Measurements from ENCODE around the gene KCNK5. TPM values are rescaled to one million over a fixed set of nuclear protein-coding genes. Genes with fewer than 3 reads are reported as not detected.

KCNK5 gene
- total RNA-seq (1 to 10 TPM; 7.4 to 7.5 TPM), polyA plus RNA-seq (ENCODE audit: insufficient read length in 2 of 2) (1 to 10 TPM in 1 of 2 donors, under 1 TPM in 1; 0.73 to 4.8 TPM)
- long read RNA-seq, donor 1, partial matches to known transcripts = 0 of 1 reads
- long read RNA-seq, donor 1, other reads (novel, unspliced or antisense) = 0 of 1 reads
- long read RNA-seq, donor 2 = 0 reads
- long read RNA-seq, donor 3 = 0 reads
- long read RNA-seq, donor 4, partial matches to known transcripts = 0 of 4 reads
- long read RNA-seq, donor 4, other reads (novel, unspliced or antisense) = 0 of 4 reads

- peak within 1 kb of the TSS; percentile 73 for H3K4me3 ChIP-seq (ENCODE audit: low read depth, low read length)
- peak in 5 of 6 donors; percentile 17 to 81 (median 31) for DNase-seq (ENCODE audit: low read depth in 4 of 6, low spot score in 6 of 6)
- no peaks in the 10 kb centered on the region for H3K36me3 ChIP-seq (ENCODE audit: control insufficient read depth, insufficient read depth, low read length)
- no peaks in the 10 kb centered on the region for H3K9me3 ChIP-seq (ENCODE audit: control insufficient read depth, insufficient read depth, low read length)
- peaks cover 22% of the 10 kb centered on the region for H3K27me3 ChIP-seq (ENCODE audit: control insufficient read depth, insufficient read depth, low read length)
- under 1% methylated on average over 67 of the region's 73 CpGs for WGBS (ENCODE audit: insufficient coverage)
- peak within 1 kb of the TSS; percentile 67 for H3K27ac ChIP-seq (ENCODE audit: low read depth, low read length)
- H3K4me1 ChIP-seq (ENCODE audit: control insufficient read depth, insufficient read depth, low read length) = peaks cover 29% of the 10 kb centered on the region
Measured at GRCh38 chr6:39228992-39229767, at the start of gene KCNK5. TSS of gene KCNK5 (minus strand) at chr6:39229475. CDS start at chr6:39229111, 364 bp downstream.

DNA sequence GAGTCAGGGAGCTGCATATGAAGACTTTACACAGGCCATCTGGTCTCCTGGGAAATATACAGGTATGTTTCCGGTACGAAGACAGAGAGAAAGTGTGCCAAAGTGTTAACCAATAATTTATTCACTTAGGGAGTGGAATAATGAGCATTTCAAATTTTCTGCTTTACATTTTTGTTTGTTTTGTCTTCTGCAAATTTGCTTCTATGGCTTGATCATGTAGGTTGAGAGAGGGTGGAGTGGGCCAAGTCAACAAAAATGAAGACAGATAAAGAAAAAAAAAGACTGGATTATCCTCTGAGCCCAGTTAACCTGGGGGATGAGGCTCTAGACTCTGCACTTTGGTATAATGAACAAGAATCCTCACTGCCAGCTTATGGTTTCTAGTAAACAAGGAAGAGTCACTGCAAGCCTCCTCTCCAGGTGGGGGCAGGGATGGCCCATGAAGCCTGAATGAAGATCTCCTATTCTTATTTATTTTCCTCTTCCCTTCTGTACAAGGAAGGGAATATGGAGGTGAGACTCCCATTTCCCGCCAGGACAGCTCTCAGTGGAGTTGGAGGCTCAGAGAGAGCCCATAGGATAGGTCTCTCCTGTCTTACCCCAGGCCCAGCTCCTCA is 47.2 kb upstream of the KCNK5 start:
- no CpG with 5 or more reads among the region's 3 CpGs for WGBS (ENCODE audit: insufficient coverage)
- Histone ChIP-seq H3K4me1 (ENCODE audit: control insufficient read depth, insufficient read depth, low read length) (peaks cover 8% of the 10 kb centered on the region), H3K27me3 (ENCODE audit: control insufficient read depth, insufficient read depth, low read length) (no peaks in the 10 kb centered on the region), H3K27ac (ENCODE audit: low read depth, low read length) (no peak overlapping the region), H3K9me3 (ENCODE audit: control insufficient read depth, insufficient read depth, low read length) (no peaks in the 10 kb centered on the region), H3K36me3 (ENCODE audit: control insufficient read depth, insufficient read depth, low read length) (no peaks in the 10 kb centered on the region), H3K4me3 (ENCODE audit: low read depth, low read length) (no peak overlapping the region)
- DNase-seq (ENCODE audit: low read depth in 4 of 6, low spot score in 6 of 6) = no peak

GRCh38 chr6:39274903-39275302 is 45.6 kb upstream of the KCNK5 start:
- H3K36me3 ChIP-seq (ENCODE audit: control insufficient read depth, insufficient read depth, low read length) = no peaks in the 10 kb centered on the region
- DNase-seq (ENCODE audit: low read depth in 4 of 6, low spot score in 6 of 6) = no peak
- no peaks in the 10 kb centered on the region for H3K9me3 ChIP-seq (ENCODE audit: control insufficient read depth, insufficient read depth, low read length)
- WGBS (ENCODE audit: insufficient coverage) = 77% methylated on average over 1 of the region's 3 CpGs
- H3K27ac ChIP-seq (ENCODE audit: low read depth, low read length) = no peak overlapping the region
- H3K27me3 ChIP-seq (ENCODE audit: control insufficient read depth, insufficient read depth, low read length) = no peaks in the 10 kb centered on the region
- no peak overlapping the region for H3K4me3 ChIP-seq (ENCODE audit: low read depth, low read length)
- peaks cover 8% of the 10 kb centered on the region for H3K4me1 ChIP-seq (ENCODE audit: control insufficient read depth, insufficient read depth, low read length)

DNA sequence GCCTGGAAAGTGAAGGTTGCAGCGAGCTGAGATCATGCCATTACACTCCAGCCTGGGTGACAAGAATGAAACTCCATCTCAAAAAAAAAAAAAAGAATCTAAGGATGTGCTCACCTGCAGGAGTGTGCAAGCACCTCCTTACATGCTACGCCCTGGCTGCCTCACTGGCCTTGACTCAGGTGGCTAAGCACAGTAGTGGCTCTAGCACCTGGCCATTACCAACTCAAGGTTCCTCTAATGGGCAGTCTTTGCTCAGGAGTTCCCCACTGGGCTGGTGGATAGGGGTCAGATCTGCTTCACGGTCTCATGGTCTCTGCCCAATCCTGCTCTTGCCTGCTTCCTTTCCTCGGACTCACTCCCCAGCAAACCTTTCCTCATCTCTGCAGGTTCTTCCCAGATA is 45.2 kb upstream of the KCNK5 start:
- Histone ChIP-seq H3K27ac (ENCODE audit: low read depth, low read length) (no peak overlapping the region), H3K9me3 (ENCODE audit: control insufficient read depth, insufficient read depth, low read length) (no peaks in the 10 kb centered on the region), H3K27me3 (ENCODE audit: control insufficient read depth, insufficient read depth, low read length) (no peaks in the 10 kb centered on the region), H3K4me3 (ENCODE audit: low read depth, low read length) (no peak overlapping the region), H3K4me1 (ENCODE audit: control insufficient read depth, insufficient read depth, low read length) (peaks cover 8% of the 10 kb centered on the region), H3K36me3 (ENCODE audit: control insufficient read depth, insufficient read depth, low read length) (no peaks in the 10 kb centered on the region)
- DNase-seq (ENCODE audit: low read depth in 4 of 6, low spot score in 6 of 6) = no peak
- 67% methylated on average over 3 of the region's 4 CpGs for WGBS (ENCODE audit: insufficient coverage)

DNA sequence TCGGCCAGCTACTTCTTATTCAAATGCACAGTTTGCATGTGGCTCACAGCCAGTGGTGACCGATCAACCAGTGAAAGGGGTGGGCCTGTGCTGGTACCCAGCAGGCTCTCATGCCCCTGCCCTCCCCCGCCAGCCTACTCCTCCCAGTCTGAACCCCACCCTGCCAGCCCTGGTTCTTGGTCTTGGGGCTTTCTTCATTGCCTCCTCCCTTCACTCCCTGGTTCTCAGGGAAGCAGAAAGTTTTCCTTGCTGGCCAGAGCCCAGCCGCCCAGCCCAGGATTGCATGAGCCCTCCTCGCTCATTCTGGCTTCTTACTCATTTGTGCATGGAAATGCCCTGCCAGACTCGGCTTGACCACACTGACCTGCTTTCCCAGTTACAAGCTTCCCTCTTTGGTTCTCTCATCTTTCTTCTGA is 44.1 kb upstream of the KCNK5 start:
- no peak overlapping the region for H3K4me3 ChIP-seq (ENCODE audit: low read depth, low read length)
- no peaks in the 10 kb centered on the region for H3K27me3 ChIP-seq (ENCODE audit: control insufficient read depth, insufficient read depth, low read length)
- peaks cover 8% of the 10 kb centered on the region for H3K4me1 ChIP-seq (ENCODE audit: control insufficient read depth, insufficient read depth, low read length)
- WGBS (ENCODE audit: insufficient coverage) = 47% methylated on average over 6 of the region's 6 CpGs
- H3K27ac ChIP-seq (ENCODE audit: low read depth, low read length) = no peak overlapping the region
- peak in 1 of 6 donors; percentile 13 for DNase-seq (ENCODE audit: low read depth in 4 of 6, low spot score in 6 of 6)
- H3K36me3 ChIP-seq (ENCODE audit: control insufficient read depth, insufficient read depth, low read length) = no peaks in the 10 kb centered on the region
- no peaks in the 10 kb centered on the region for H3K9me3 ChIP-seq (ENCODE audit: control insufficient read depth, insufficient read depth, low read length)

GRCh38 chr6:39269961-39270360 is 40.7 kb upstream of the KCNK5 start:
- no peak overlapping the region for H3K27ac ChIP-seq (ENCODE audit: low read depth, low read length)
- DNase-seq (ENCODE audit: low read depth in 4 of 6, low spot score in 6 of 6) = no peak
- peaks cover 8% of the 10 kb centered on the region for H3K4me1 ChIP-seq (ENCODE audit: control insufficient read depth, insufficient read depth, low read length)
- WGBS (ENCODE audit: insufficient coverage) = no CpG with 5 or more reads among the region's 1 CpG
- H3K9me3 ChIP-seq (ENCODE audit: control insufficient read depth, insufficient read depth, low read length) = no peaks in the 10 kb centered on the region
- no peak overlapping the region for H3K4me3 ChIP-seq (ENCODE audit: low read depth, low read length)
- no peaks in the 10 kb centered on the region for H3K36me3 ChIP-seq (ENCODE audit: control insufficient read depth, insufficient read depth, low read length)
- H3K27me3 ChIP-seq (ENCODE audit: control insufficient read depth, insufficient read depth, low read length) = no peaks in the 10 kb centered on the region

GRCh38 chr6:39268721-39269120 is 39.4 kb upstream of the KCNK5 start:
- WGBS (ENCODE audit: insufficient coverage) = no CpG with 5 or more reads among the region's 3 CpGs
- Histone ChIP-seq H3K27me3 (ENCODE audit: control insufficient read depth, insufficient read depth, low read length) (no peaks in the 10 kb centered on the region), H3K36me3 (ENCODE audit: control insufficient read depth, insufficient read depth, low read length) (no peaks in the 10 kb centered on the region), H3K9me3 (ENCODE audit: control insufficient read depth, insufficient read depth, low read length) (no peaks in the 10 kb centered on the region), H3K4me3 (ENCODE audit: low read depth, low read length) (no peak overlapping the region), H3K4me1 (ENCODE audit: control insufficient read depth, insufficient read depth, low read length) (peaks cover 7% of the 10 kb centered on the region), H3K27ac (ENCODE audit: low read depth, low read length) (no peak overlapping the region)
- no peak for DNase-seq (ENCODE audit: low read depth in 4 of 6, low spot score in 6 of 6)

DNA sequence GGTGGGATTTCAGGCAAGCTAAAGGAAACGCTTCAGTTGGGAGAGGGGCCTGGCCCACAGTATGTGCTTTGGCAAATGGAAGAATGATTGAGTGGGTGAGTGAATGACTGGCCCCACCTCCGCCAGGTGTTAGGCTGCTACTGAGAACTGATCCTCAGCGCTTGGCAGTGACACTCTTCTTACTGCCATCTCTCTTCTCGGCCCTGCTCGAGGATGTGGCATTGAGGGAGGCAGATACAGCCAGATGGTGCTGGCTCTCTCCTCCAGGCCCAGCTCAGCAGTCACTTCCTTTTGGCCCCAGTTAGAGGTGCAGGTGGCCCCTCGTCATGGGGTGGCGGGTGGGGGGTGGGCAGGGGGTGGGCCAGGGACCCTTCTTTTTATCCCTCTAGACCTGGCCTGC is 38.9 kb upstream of the KCNK5 start:
- Histone ChIP-seq H3K27me3 (ENCODE audit: control insufficient read depth, insufficient read depth, low read length) (no peaks in the 10 kb centered on the region), H3K9me3 (ENCODE audit: control insufficient read depth, insufficient read depth, low read length) (no peaks in the 10 kb centered on the region), H3K4me3 (ENCODE audit: low read depth, low read length) (no peak overlapping the region), H3K4me1 (ENCODE audit: control insufficient read depth, insufficient read depth, low read length) (peaks cover 1% of the 10 kb centered on the region), H3K27ac (ENCODE audit: low read depth, low read length) (no peak overlapping the region), H3K36me3 (ENCODE audit: control insufficient read depth, insufficient read depth, low read length) (no peaks in the 10 kb centered on the region)
- no peak for DNase-seq (ENCODE audit: low read depth in 4 of 6, low spot score in 6 of 6)
- 82% methylated on average over 5 of the region's 7 CpGs for WGBS (ENCODE audit: insufficient coverage)

GRCh38 chr6:39266782-39267355 is 37.6 kb upstream of the KCNK5 start:
- no peak overlapping the region for H3K27ac ChIP-seq (ENCODE audit: low read depth, low read length)
- DNase-seq (ENCODE audit: low read depth in 4 of 6, low spot score in 6 of 6) = no peak
- no peaks in the 10 kb centered on the region for H3K36me3 ChIP-seq (ENCODE audit: control insufficient read depth, insufficient read depth, low read length)
- H3K4me3 ChIP-seq (ENCODE audit: low read depth, low read length) = no peak overlapping the region
- no peaks in the 10 kb centered on the region for H3K27me3 ChIP-seq (ENCODE audit: control insufficient read depth, insufficient read depth, low read length)
- WGBS (ENCODE audit: insufficient coverage) = 84% methylated on average over 5 of the region's 5 CpGs
- no peaks in the 10 kb centered on the region for H3K4me1 ChIP-seq (ENCODE audit: control insufficient read depth, insufficient read depth, low read length)
- no peaks in the 10 kb centered on the region for H3K9me3 ChIP-seq (ENCODE audit: control insufficient read depth, insufficient read depth, low read length)
